HG02623 (cell line): ENCODE measurements around the gene TNFSF9.

Experiments used
- ATAC-seq: cut with Tn5 transposase; IDR thresholded peaks from one replicate; pipeline ENCODE4 v1.9.1; 2021; ENCODE audit warnings: moderate library complexity; ENCODE audit not compliant: unreplicated experiment

Gene TNFSF9, protein sequence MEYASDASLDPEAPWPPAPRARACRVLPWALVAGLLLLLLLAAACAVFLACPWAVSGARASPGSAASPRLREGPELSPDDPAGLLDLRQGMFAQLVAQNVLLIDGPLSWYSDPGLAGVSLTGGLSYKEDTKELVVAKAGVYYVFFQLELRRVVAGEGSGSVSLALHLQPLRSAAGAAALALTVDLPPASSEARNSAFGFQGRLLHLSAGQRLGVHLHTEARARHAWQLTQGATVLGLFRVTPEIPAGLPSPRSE

DNA sequence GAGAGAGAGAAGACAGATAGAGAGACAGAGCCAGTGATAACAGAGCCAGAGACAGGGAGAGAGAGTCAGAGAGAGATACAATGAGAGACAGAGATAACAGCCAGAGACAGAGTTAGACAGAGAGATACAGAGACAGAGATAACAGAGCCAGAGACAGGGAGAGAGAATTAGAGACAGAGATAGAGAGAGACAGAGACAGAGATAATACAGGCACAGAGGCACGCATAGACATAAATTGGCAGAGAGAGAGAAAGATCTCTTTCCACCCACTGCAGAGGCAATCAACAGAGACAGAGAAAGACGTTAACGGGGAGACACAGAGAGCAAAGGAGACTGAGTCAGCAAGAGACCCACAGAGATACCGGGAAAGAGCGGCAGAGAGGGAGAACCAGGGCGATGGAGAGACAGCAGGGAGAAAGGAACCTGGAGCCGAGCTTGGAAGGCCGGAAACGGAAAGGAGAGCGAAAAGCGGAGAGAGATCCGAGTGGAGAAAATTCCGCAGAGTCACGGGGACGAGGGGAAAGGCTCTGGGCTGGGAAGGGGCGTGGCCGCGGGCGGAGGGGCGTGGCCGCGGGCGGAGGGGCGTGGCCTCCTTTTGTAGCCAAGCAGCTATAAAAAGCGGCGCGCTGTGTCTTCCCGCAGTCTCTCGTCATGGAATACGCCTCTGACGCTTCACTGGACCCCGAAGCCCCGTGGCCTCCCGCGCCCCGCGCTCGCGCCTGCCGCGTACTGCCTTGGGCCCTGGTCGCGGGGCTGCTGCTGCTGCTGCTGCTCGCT, at the start of gene TNFSF9:
TSS of gene TNFSF9 (plus strand) at position 641 of the 777 bp plus-strand sequence. CDS start at position 652, 11 bp downstream.
- ATAC-seq = peak; percentile 22

DNA sequence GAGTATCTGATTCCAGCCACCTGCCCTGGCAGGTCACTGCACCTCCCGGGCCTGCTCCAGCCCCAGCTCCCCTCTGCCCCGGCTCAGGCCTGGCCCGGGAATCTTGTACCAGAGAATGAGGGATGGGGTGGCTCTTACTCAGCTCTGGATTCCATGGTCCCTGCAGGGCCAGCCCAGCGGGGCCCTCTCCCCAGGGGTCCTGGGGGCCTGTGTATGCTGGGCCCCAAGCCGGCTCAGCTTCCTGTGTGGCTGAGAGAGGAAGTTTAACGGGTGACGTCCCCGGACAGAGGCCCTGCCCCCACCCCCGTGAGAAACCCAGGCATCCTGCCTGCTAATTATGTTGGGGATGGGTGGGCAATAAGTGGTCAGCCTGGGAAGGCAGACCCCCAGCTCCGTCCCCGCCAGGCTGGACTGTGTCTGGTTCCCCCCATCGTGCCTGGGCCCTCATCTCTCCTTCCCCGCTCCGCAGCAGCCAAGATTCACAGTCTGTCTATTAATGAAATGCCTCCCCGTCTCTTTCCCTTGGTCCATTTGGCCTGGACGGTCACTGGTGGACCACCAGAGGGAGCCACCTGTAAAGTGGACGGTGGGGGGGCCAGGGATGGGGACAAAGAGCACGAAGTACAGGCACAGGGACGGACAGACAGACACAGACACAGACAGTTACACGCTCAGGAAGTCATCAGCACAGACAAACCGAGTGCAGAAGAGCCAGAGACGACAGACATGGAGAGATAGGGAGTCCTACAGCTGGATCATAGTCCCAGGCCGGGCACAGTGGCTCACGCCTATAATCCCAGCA, 49.1 kb upstream of the TNFSF9 start, which contains the start of gene DENND1C:
TSS of gene DENND1C (minus strand) at position 247 of the 802 bp plus-strand sequence. CDS start at position 155, 92 bp downstream.
- ATAC-seq = peak; percentile 55

DNA sequence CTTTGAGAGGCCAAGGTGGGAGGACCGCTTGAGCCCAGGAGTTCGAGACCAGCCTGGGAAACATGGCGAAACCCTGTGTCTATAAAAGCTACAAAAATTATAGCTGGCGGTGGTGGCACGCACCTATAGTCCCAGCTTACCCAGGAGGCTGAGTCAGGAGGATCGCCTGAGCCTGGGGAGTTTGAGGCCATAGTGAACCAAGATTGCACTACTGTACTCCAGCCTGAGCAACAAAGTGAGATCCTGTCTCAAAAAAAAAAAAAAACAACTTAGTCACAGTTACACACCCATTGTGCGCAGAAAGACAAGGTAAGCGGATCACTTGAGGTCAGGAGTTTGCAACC, 48.5 kb upstream of the TNFSF9 start:
- no peak for ATAC-seq

- ATAC-seq = no peak
Measured at GRCh38 chr19:6483235-6483634, 47.6 kb upstream of the TNFSF9 start.

GRCh38 chr19:6484230-6484629, 46.6 kb upstream of the TNFSF9 start:
- ATAC-seq = no peak

- ATAC-seq = no peak
Measured at GRCh38 chr19:6484831-6485230, 46.0 kb upstream of the TNFSF9 start.

DNA sequence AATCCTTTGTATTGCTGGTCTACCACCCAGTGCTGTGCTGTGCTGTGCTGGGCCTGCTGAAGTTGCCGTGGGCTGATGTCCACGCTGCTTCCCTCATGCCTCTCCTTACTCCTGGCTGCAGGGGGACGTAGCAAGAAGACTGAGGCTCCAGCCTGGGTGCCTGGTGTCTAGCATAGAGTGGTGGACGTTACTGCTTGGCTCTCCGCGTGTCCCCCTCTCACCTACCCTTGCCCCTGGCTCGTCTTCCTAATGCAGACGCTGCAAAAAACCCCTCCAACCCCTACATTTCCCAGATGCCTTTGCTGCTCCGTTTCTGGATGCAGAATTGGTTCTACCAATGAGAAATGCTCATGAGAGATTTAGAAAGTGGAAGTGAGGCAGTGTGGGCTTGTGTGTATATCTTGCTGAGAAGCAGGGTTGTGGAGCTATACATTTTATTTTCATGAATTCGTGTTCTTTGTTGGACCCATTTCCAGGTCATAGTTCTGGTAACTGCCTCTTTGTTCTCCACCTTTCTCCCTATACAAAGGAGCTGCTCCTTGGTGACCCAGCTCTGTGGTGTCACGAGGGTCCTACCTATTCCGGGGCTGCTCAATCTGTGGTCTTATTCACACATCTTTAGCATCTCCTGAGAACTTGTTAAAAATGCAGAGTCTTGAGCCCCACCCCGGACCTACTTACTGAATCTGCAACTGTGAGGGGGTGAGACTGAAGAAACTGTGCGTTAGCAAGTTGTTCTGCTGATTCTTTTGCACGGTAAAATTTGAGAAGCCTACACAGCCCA, 41.4 kb upstream of the TNFSF9 start:
- no peak for ATAC-seq

DNA sequence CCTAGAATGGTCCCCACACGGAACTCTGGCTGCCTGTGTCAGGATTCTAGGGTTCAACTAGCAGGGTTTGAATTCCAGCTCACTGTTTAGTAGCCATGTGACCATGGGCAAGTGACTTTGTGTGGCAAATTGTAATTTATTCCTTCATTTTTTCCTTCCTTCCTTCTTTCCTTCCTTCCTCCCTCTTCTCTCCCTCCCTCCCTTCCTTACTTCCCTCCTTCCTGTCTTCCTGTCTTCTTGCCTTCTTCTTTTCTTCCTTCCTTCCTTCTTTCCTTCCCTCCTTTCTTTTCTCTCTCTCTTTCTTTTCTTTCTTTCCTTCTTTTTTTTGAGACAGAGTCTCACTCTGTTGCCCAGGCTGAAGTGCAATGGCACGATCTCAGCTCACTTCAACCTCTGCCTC, 40.7 kb upstream of the TNFSF9 start:
- no peak for ATAC-seq

DNA sequence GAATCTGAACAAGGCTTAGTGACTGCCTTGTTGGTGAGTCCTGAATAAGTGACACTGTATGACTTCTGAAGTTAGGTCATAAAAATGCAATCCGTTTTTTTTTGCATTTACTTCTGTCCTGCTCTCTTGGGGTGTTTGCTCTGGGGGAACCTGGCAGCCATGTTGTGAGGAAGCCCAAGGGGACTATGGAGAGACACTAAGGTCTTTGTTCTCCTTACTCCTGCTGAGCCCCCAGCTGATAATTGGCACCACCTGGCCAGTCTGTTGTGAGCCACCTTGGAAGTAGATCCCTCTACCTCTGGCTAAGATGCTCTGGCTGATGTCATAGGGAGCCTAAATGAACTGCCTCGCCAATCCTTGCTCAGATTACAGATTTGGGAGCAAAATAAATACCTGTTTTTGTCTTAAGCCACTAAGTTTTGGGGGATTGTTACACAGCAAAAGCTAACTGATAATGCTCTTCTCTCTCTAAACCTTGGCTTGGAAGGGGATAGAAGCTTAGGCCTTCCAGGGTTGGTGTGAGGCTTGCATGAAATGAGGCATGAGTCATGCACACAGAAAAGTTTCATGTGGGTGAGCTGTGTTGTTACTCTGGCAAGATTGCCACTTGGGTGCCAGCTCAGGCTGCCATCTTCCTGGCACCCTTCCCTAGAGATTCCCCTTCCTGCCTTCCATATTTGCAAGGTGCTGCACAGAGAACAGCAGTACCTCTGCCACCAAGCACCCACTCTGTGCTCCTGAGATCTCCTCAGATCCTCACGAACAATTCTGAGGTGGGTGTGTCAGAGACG, 38.8 kb upstream of the TNFSF9 start:
- no peak for ATAC-seq

GRCh38 chr19:6494438-6495036, 36.3 kb upstream of the TNFSF9 start:
- ATAC-seq = no peak

DNA sequence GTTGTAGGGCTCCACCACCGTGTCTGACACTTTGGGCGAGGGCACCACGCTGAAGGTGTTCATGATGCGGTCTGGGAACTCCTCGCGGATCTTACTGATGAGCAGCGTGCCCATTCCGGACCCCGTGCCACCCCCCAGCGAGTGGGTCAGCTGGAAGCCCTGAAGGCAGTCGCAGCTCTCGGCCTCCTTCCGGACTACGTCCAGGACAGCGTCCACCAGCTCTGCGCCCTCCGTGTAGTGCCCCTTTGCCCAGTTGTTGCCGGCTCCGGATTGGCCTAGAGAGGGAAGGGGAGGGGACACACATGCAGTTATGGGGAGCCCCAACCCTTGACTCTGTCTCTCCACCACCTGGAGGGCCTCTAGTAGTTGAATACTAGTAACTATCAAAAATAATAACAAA, 34.9 kb upstream of the TNFSF9 start:
- ATAC-seq = no peak

DNA sequence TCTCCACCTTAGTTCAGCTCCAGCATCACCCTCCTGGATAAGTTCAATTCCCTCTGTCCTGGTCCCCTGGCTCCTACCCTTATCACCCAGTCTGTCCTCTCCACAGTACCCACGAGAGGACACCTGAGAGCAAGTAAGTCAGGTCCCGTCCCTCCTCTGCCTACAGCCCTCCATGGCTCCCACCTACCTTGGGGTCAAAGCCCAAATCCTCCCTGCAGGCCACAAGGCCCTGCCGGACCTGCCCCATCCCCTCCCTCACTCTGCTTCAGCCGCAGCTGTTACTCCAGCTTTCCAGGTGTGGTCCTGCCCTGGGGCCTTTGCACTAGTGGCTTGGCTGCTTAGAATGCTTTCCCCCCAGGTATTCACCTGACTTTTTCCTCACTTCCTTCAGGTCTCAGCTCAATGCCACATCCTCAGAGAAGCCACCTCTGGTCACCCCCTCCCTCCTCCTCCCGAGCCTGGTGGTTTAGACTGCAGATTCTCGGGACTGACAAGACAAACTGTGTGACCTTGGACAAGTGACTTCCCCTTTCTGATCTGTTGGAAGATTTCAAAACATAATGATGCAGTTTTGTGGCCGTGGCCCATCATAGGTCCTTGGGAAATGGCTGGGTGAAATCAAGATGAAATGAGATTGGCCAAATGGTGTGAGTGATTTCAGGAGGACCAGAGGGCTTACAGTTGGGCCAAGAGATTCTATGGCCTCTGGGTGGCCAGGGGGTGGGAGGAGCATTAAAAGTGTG, 32.4 kb upstream of the TNFSF9 start:
- no peak for ATAC-seq

DNA sequence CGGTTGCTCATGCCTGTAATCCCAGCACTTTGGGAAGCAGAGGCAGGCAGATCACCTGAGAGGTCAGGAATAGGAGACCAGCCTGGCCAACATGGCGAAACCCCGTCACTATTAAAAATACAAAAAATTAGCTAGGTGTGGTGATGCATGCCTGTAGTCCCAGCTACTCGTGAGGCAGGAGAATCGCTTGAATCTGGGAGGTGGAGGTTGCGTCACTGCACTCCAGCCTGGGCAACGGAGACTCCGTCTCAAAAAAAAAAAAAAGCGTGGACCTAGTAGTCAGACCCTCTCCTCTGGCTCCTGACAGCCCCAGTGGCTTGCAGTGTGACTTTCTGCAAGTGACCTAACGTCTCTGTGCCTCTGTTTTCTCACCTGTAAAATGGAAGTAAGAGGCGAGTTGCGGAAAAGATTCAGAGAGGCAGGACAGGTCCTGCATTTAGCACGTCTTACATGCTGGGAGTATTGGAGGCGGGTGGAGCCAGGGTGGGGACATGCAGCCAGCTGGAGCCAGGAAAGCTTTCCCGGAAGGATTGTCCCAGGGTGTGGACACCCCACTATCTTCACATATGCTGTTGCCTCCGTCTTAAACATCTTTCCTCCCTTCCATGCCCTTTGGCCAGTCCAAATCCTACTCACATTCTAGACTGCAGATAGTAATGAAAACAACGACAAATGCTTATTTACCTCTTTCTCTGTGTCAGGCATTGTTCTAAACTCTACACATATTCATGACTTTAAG, 31.6 kb upstream of the TNFSF9 start:
- ATAC-seq = no peak

GRCh38 chr19:6500837-6501739, 29.7 kb upstream of the TNFSF9 start:
- ATAC-seq = no peak

DNA sequence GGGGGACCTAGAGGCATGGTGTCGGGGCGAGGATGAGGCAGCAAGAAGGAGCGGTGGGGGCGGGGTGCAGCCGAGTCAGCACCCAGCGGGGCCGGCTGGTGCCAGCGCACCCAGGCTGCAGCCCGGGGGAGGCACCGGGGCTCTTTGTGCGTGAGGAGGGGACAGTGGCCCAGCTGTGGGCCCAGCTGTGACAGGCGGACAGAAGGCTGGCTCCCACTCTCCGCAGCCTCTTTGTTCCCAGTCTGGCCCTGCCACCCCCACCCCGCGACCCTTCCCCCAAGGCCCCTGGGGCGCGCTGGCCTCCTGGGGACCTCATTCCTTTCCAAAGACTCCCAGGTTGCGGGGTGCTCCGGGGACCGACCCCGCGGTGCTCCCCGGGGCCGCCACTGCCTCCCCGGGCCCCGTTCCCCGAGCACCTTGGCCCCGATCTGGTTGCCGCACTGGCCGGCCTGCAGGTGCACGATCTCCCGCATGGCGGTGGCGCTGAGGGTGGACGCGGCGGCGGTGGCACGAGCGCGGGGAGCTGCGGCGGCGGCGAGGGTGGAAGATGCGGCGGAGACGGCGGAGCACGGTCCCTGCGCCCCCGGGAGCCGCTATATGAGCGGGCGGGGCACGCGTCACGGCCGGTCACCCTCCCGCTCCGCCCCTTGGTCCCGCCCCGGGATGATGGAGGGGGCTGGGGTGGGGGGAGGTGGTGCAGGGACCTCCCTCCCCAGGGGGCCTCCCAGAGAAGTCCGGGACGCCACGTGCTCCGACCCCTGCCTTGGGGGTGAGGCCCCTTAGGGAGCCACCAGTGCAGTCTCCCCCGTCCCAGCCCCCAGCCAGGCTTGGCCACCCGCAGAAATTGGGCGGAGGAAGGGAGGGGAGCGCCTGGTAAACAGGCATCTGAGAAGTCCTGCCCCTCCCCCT, 28.8 kb upstream of the TNFSF9 start, which contains the start of gene TUBB4A:
TSS of gene TUBB4A (minus strand) at position 570 of the 909 bp plus-strand sequence. CDS start at position 473, 97 bp downstream.
- no peak for ATAC-seq
